IPS-18c (cell line): Measurements from ENCODE around the gene FABP2.
A peak's percentile ranks its signal among the peaks of the same experiment; 100 is the strongest.

Source experiments
- H3K4me3 ChIP-seq: 2 replicates; pipeline ENCODE4 v1.7.0; 2013; ENCODE audit warnings: low read depth, mild to moderate bottlenecking, low read length, moderate library complexity; ENCODE audit not compliant: insufficient read depth
- H3K9me3 ChIP-seq: one replicate; pipeline ENCODE4 v1.6.1; 2013; ENCODE audit warnings: mild to moderate bottlenecking, low read length, moderate library complexity; ENCODE audit not compliant: control insufficient read depth, insufficient read depth

Gene FABP2

DNA sequence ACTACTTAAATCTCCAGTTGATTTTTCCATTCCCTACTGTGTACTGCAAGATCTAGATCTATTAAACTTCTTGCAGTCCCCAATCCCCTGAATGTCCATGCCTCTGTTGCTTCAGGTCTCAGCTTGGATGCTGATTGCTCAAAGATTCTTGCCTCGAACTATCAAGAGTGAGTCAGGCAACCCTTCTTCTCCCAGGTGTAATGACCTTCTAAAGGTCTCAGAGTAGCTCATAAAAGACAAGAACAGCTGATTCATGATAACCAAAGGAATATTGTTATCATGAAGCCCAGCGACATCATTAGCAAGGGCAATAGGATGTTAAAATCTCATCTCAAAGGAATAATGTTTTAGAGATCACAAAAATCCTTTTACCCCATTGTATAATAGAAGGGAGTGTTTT is 6.8 kb upstream of the FABP2 start:
- Histone ChIP-seq H3K9me3 (no peaks in the 10 kb centered on the region), H3K4me3 (no peak overlapping the region)

DNA sequence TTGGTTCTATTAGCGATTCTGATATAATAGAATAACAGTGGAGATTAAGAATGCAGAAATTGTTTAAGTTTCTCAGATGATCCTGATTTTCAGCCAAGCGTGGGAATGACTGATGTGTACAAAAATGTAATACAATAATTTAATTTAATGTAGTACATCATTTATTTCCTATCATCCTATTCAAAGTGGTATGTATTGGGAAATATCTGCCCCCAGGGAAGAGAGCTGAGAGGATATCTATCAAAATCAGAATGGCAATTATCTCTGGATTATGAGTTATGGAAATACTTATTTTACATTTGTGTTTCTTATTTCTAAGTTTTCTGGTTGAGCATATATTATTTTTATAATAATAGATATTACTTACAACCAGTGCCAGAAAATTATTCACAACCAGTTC is 3.9 kb downstream of the FABP2 start:
- H3K9me3 ChIP-seq = no peaks in the 10 kb centered on the region
- H3K4me3 ChIP-seq = no peak overlapping the region

GRCh38 chr4:119315036-119315435 is 6.9 kb downstream of the FABP2 start:
- Histone ChIP-seq H3K4me3 (no peak overlapping the region), H3K9me3 (no peaks in the 10 kb centered on the region)

- H3K9me3 ChIP-seq = no peaks in the 10 kb centered on the region
- no peak overlapping the region for H3K4me3 ChIP-seq
These were observed 7.6 kb downstream of the FABP2 start for GRCh38 chr4:119314356-119314755.

DNA sequence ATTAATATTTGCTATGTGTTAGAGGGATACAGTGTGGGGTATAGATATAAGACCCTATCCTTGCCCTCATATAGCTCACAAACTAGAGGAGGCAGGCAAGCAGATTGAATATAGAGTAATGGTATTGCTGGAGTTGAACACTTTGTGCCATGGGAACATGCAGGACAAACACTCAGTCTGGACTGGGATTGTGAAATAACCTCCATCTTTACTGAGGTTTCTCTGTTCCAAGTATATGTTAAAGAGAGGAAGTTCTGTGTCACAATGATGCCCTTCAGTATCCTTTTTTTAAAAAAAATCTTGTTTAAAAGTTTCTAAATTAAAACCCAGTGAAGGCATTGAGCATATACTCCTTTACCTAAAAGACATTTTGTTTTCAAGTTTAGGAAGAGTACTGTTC is 8.7 kb downstream of the FABP2 start:
- Histone ChIP-seq H3K4me3 (no peak overlapping the region), H3K9me3 (no peaks in the 10 kb centered on the region)

DNA sequence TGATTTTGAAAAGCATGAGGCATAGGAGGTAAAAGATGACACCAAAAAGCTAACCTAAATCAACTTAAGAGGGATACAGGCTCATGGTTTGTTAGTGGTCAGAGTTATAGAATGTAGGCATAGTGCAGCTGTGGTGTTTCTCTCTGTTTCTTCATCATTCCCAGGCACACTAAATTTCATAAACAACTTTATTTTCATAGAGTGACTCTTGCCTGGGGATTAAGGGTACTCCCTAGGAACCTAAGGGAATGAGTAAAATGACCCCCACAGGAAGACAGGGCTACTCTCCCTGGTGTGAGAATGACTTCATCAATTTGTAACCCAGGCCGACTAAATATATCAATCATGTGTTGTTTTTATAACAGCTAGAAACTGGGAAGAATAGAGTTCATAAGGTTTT is 11.1 kb downstream of the FABP2 start:
- no peaks in the 10 kb centered on the region for H3K9me3 ChIP-seq
- H3K4me3 ChIP-seq = no peak overlapping the region

DNA sequence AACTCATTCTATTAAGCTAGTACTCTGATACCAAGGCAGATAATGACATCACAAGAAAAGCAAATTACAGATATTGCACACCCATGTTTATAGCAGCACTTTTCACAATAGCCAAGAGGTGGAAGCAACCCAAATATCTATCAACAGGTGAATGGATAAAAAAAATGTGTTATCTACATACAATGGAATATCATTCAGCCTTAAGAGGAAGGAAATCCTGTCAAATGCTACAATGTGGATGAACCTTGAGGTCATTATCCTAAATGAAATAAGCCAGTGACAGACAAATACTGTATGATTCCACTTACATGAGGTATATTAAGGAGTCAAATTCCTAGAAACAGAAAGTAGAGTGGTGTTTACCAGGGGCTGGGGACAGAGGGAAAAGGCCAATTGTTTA is 14.3 kb downstream of the FABP2 start:
- no peaks in the 10 kb centered on the region for H3K9me3 ChIP-seq
- no peak overlapping the region for H3K4me3 ChIP-seq

DNA sequence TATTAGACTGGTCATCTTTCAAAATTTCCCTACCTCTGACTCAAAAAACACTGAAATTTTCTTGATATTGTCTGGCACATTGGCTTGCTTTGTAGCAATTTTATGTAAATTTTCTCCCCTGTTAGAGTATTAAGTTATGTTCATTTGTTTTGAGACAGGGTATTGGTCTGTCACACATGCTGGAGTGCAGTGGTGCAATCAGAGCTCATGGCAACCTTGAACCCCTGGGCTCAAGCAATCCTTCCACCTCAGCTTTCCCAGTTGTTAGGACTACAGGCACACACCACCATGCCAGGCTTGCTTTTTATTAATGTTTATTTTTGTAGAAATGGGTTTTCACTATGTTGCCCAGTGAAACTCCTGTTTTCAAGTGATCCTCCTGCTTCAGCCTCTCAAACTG is 17.5 kb downstream of the FABP2 start:
- H3K4me3 ChIP-seq = no peak overlapping the region
- H3K9me3 ChIP-seq = no peaks in the 10 kb centered on the region

- no peak overlapping the region for H3K4me3 ChIP-seq
- no peaks in the 10 kb centered on the region for H3K9me3 ChIP-seq
These were observed 18.2 kb downstream of the FABP2 start for GRCh38 chr4:119303587-119304305.

DNA sequence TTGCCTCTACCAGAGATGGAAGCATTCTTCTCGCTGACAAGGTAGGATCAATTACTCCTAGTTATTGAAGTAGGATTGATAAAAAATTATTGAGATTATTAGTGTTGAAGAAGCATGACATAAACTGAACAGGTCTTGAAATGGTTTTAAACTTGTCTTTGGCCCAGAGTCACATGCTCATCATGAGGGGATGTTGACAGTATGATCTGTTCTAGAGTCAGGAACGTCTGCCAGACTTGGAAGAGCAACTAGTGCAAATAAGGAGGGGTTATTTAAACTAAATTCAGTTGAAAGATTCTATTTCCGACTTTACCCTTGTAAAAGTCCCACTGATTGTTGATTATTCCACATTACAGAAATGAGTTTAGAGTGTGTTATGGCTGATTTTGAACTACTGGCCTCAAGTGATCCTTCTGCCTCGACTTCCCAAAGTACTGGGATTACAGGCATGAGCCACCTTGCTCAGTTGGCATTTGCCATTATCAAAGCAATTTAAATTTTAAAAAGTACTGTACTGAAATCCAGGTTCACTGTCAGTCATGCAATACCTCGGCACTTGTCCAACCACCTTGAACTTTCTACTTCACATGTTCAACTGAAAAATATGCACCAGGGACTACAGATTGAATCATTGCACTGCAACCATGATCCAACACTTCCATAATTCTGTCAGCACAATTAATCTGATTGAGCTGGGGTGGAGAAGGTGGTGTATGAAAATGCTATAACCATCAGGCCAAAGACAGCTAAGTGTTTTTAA is 19.7 kb downstream of the FABP2 start:
- Histone ChIP-seq H3K4me3 (no peak overlapping the region), H3K9me3 (no peaks in the 10 kb centered on the region)

GRCh38 chr4:119300101-119300978 is 21.6 kb downstream of the FABP2 start:
- Histone ChIP-seq H3K9me3 (no peaks in the 10 kb centered on the region), H3K4me3 (peak overlapping the region; percentile 98)

DNA sequence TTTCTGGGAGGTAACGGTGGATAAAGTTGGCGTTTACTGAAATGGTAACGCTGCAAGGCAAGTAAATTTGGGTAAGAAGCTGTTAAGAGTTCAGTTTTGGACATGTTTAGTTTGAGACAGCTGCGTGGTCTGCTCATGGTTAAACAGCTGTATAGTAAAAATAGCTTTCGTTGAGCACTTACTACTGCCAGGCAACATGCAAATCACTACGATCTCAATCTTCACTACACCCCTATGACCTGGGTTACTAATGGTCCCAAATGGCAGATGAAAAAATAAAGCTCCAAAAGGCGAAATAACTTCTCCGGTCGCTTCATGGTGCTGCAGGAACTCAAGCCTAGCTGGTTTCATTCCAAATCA is 22.2 kb downstream of the FABP2 start:
- peak overlapping the region; percentile 98 for H3K4me3 ChIP-seq
- H3K9me3 ChIP-seq = no peaks in the 10 kb centered on the region

DNA sequence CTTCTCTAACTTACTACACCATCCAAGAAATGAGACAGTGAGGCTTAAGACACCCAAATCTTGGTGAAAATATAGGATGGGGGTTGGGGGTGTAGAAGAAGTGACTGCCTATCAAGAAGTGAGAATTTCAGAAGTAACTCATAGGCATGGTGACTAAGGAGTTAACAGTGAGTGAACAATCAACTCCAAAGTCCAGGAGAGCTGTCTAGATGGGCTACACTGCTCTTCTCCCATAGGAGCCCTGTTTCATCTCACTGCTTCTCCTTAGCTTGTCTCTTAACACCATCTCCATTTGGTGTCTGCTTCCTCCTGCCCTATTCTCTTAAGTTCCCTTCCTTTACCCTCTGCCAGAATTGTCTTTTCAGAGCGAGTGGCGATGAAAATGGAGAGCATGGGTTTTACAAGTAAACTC is 22.7 kb downstream of the FABP2 start:
- H3K9me3 ChIP-seq = no peaks in the 10 kb centered on the region
- H3K4me3 ChIP-seq = peak overlapping the region; percentile 98

DNA sequence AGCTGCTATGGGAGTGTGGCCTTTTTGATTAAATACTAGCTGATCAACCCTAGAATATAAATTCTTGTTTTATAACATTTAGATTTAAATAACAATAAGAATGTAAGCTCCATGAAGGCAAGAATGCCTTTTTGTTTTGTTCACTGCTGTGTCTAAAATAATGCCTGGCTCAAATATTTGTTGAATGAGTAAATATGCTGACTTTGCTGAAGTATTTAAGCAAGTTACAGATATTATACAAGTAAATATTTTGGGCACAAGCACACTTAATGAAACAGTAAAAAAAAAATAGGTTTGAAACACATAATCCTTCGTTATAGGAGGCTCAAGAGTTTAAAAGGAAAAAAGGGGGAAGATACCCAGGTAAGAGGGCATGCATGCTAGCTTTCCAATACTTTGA is 24.1 kb downstream of the FABP2 start:
- no peak overlapping the region for H3K4me3 ChIP-seq
- no peaks in the 10 kb centered on the region for H3K9me3 ChIP-seq

GRCh38 chr4:119296356-119296755 is 25.6 kb downstream of the FABP2 start:
- no peak overlapping the region for H3K4me3 ChIP-seq

DNA sequence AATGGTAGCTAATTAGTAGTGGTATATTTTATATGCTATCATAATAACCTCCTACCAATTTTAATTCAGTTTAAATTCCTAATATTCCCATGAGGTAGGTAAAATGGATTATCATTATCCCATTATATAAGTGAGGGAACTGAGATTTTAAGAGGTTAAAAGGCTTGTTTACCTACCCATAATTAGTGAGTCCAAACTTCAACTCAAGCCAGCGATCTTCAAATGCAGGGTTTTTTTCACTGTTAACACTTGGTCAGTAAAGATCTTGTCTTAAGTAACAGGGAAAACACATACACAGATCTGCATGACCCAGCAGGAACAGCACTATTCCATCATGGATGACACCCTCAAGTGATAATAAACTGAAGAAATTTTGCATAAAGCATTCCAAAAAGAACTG is 31.3 kb downstream of the FABP2 start:
- Histone ChIP-seq H3K9me3 (no peaks in the 10 kb centered on the region), H3K4me3 (no peak overlapping the region)

More at GRCh38 chr4:119296356-119296755, 25.6 kb downstream of the FABP2 start:
- no peaks in the 10 kb centered on the region for H3K9me3 ChIP-seq

GRCh38 chr4:119289313-119289712 is 32.6 kb downstream of the FABP2 start:
- Histone ChIP-seq H3K4me3 (no peak overlapping the region), H3K9me3 (no peaks in the 10 kb centered on the region)
